GM18511 (cell line): ENCODE results near the gene SLC66A2.

Source experiments
- ATAC-seq: cut with Tn5 transposase; IDR thresholded peaks from one replicate; pipeline ENCODE4 v1.9.1; 2021; ENCODE audit warnings: mild to moderate bottlenecking, moderate library complexity; ENCODE audit not compliant: unreplicated experiment

Gene SLC66A2

DNA sequence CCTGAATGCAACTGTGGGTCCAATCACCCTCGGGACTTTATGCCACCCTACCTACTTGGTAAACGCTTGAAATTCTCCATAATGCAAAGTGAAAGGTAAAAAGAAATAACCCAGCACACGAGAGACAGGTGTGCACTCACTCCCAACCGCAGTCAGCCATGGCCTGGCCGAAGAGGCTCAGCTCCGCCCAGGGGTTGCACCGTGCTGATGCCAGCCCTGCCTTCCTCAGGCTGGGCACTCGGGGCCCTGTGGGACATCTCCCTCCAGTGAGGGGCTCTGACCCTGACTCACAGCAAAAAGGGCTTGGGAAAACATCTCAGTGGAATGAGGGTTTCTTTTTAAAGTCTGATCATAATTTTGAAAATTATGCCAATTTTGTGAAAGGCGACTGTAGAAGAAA, 13.3 kb downstream of the SLC66A2 start:
- no peak for ATAC-seq

DNA sequence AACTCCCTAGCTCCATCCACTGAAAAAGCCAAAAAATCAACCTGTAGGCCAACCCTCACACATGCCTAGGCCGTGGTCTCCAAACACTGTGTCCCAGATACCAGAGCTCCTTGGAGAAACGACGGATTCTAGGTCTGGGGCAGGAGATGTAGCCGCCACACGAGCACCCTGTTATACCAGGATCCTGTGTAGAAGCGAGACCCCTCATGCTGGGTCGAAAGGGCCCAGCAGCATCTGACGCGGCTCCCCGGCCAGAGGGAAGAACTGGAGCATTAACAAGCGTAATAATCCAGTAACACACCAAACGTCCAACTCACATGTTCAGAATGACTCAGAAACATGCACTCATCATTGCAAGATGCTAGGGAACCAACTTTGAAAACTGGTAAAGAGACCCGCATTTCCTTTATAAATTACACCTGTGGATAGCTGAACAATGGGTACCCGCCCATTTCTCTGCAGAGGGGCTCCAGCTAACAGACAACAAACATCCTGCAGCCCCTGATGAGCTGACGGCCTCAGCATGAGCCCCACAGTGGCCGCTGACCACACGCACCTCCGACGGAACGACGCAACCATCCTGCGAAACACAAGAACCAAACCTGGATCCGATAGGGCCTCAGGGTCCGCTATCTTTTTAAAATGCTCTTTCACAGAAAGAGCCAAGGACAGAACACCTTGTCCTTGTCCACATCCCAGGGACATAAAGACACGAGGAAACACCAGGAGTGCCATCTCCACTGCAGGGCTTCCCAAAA, 14.2 kb downstream of the SLC66A2 start:
- ATAC-seq: no peak

DNA sequence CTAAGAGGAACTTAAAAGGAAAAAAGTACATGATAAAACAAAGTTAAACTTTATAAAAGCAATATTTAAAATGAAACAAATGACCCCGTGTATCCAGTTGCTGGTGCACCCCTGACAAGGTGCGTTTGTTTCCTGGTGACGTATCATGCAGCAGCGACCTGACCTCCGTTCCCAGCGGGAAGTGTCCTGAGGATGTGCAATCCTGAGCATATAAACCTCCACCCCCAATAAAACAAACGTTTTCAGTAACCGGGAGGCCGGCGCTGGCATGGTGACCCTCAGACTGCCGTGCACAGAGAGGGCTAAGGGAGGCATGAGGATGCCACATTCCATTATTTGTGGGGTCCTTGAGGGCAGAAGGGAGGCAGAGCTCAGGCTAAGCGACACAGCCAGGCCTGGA, 14.8 kb downstream of the SLC66A2 start:
- no peak for ATAC-seq

DNA sequence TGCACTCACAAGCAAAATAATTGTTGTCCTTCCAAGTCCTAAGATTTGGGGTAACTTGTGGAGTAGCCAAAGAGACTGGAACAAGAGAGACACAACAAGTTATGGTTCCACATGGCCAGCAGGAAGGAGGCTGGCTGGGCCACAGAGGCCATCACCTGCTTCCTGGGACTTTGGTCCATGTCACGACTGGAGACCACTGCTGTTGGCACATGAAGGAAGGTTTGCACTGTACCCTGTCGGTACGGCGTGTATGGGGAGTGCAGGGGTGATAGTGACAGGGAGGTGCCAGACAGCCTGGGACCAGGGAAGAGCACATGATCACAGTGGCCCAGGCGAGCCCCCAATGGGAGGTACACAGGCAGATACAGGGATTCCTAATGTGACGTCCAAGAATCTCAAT, 15.5 kb downstream of the SLC66A2 start:
- no peak for ATAC-seq

DNA sequence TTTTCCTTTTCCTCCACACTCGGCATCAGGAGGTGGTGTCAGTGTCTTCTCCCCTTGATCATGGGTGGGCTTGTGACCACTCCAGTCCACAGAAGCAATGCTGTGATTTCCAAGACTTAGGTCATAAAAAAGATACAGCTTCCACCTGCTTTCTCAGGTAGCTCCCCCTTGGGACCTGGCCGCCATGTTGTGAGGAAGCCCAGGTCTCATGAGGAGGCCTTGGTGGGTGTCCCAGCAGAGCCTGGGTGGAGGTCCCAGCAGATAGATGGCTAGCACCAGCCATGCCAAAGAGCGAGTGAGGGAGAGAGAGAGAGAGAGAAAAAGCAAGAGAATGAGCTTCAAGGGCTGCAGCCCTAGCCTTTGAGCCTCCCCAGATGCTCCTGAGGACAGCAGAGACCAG, 16.0 kb downstream of the SLC66A2 start:
- no peak for ATAC-seq

DNA sequence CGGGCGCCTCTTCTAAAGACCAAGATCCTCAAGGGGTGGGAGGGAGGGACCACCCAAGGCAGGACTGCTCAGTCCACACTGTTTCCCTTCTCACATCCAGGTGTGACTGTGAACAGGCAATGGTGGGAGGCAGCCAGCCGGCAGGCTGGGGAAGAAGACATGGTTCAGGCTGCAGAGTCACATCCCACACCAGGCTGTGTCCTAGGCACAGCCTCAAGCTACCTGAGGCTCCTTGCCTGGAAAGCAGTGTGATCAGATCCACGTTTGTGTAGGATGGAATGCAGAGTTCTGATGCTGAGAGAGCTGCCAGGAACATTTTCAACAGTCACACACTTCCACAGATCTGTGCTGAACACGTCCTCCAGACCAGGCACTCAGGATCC, 16.4 kb downstream of the SLC66A2 start:
- ATAC-seq: no peak

DNA sequence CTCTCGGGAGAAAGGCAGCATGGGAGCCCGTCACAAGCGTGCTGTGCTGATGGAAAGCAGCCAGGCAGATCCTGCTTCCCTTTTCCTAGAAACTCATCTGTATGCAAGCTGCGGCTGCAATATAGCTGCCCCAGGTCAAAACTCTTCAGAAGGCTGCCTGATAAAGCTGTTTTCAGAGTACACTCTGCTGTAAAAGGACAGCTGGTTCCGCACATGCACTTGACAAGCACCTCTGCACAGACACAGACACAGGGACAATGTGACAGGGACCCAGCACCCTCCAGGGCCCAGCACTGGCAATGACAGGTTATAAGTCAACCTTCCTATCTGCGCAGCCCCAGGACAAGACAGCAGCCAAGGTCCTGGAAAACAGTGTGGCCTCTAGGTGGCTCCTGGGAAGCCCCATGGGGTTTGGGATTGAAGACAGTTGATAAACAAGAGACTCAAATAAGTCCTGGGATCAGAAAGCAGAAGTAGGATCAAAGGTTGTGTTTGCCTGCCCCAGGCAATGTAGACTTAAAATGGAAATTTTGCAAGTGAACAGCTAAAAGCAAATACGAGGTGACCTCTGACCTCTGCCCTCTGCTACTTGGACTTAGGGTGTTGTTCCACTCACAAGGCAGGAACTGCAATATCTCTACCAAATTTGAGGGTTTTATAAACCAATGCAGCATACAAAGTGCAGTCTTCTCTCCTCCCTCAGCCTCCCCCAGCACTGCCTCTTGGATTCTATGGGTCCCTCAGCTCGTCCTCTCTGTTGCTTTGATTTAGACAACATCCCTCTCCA, 16.9 kb downstream of the SLC66A2 start:
- no peak for ATAC-seq

DNA sequence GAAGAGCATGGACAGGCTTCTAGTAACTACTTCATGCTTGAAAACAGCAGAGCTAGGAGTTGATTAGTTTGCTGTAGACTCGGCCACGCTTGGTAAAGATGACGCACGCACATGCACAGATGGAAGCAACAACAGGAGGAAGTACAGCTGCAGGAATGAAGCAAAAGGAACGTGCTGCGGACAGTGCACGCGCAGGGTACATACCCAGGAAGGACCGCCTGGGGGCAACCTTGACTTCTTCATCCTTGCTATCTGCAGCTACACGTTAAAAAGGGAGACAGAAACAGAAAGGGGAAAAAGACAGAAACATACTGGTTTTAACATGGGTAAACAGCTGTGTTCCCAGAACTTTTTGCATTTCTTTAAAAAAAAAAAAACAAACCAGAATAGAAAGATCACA, 17.7 kb downstream of the SLC66A2 start:
- no peak for ATAC-seq

DNA sequence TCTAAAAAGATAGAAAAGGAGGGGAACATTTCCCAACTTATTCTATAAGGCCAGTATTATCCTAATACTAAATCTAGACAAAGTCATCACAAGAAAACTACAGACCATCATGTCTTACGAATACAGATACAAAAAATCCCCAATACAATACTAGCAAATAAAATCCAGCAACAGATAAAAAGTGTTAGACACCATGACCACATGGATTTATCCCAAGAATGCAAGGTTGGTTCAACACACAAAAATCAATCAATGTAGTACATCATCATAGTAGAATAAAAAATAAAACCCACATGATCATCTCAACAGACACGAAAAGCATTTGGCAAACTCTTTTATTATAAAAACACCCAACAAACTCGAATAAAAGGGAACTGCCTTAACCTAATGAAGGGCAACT, 18.5 kb downstream of the SLC66A2 start:
- no peak for ATAC-seq

DNA sequence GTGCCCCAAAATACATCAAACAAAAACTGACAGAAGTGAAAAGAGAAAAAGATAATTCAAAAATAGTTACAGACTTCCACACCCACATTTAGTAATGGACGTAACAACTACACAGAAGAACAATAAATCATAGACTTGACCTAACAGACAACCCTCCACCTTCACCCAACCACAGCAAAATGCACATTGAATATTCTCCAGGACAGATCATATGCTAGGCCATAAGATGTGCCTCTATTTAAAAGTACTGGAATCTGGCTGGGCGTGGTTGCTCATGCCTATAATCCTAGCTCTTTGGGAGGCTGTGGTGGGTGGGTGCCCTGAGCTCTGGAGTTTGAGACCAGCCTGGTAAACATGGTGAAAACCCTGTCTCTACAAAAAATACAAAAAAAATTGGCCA, 20.0 kb downstream of the SLC66A2 start:
- ATAC-seq: no peak

DNA sequence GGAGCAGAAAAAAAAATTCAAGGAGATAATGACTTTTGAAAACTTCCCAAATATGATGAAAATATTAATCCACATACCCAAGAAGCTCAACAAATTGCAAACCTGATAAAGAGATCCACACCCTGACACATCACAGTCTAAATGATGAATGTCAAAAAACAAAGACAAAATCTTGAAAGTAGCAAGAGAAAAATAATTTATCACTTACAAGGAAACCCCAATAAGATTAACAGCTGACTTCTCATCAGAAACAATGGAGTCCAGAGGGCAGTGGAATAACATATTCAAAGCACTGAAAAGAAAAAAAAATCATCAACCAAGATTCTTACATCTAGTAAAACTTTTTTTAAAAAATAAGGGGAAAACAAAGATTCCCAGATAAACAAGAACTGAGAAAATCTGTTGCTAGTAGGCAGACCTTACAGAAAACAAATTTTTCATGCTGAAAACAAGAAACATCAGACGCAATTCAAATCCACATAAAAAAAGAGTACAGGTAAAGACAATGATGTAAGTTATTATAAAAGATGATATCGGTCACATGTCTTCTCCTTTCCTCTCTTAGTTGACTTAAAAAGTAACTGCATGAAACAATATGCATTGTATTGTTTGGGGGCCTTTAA, 21.3 kb downstream of the SLC66A2 start:
- ATAC-seq: no peak

DNA sequence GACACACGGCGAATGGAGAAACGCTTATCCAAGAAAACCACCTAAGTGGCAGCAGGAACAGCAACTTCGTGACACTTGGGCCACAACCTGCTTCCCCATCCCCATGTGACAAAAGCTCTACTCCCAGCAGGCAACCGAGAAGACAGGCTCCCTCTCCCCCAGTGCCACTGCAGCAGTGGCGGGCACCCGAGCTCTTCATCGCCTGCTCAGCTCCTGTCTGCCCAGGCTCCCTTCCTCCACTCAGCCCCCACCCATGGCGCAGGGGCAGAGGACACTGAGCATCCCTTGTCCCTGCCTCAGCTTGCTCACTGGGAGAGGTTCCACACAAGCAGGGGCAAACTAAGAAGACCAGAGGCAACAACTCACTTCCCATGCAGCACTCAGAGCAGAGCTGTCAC, 22.9 kb downstream of the SLC66A2 start:
- no peak for ATAC-seq

DNA sequence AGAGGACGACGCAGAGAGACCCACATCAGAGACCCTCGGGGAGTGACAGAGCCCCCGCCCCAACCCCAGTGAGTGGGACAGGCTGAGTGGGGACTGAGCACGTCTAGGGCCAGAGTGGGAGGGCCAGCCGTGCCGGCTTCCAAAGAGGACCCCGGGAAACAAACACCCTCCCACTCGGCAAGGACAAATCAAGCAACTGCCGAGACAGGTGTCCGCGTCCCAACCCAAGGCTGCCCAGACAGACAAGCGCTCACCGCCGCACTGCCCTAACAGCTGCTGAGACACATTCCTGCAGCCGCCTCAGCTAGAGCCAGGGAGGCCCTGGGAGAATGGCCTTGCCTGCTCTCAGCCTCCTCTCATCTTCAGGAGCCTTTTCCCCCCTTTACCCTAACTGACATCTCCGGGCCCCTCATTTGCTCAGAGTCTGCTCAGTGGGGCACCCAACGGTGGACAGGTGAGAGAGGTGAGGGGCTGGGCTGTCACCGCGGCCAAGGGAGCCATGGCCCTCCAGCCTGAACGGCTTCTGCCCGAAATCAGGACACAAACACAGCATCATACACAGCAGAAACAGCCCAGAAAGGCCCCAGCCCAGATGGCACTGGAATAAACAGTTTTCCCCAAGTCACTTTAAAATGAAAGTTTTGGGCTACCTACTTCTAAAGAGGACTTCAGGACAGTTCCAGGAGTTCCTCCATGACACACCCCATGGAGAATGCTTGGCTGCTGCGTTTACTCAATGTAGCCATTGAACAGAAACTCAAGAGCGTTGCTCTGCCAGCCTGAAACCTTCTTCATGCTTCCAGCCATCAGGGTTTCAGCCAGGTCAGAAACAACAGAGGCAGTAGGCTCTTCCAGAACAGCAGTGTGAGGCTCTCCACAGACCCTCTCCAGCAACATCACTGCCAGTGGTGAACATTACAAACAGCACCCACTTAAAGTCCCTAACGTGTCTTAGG, 23.6 kb downstream of the SLC66A2 start:
- ATAC-seq: no peak

DNA sequence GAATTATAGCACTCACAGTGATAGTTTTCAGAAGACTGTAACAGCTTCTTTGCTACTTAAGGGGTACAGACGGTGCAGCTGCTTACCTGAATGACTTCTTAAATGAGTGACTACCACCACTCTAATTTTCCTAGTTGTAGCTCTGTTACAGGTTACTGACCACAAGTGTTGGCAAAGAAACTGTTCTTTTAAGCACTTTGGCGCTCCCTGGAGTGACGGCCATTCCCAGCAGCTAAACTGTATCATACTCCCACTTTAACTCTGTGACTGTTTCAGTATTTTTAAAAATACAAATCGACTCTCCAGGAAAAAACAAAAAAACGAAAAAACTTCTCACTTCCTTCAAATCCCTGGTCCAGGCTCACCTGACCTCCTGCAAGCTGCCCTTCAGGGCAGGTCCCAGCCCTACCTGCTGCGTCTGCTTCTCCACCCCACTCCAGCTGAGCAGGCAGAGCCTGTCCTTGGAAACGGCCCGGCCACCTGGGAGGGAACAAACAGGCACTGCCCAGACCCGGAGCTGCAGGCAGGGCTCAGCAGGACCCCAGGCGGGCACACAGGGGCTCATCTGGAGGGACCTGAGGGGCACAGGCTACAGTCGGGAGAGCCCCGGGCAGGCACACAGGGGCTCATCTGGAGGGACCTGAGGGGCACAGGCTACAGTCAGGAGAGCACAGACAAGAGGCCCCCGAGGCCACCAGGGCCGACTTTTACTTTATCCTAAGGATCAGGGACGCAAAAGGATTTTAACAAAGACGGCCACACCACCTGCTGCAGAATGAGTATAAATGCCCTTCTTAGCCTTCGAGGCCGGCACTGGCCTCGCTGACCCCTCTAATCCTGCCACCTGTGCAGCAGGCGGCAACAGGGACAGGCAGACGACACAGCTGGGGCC, 24.5 kb downstream of the SLC66A2 start:
- ATAC-seq: no peak

DNA sequence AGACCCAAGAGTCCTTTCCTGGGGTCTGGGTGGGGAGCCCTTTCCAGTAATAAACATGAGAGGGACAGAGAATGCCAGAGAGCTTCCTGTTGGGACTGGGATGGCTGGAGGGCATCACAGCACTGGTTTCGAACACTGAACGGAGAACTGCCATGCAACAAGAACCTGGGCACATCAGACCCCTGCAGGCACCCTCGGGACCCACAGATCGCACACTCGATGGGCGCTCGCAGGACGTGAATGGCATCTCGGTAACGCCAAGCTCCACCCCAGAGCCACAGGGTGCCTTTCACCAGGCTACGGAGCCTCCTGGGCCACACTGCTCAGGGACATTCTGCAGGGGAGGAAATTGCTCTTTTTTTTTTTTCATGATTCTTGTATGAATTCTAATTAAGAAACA, 25.1 kb downstream of the SLC66A2 start:
- ATAC-seq: no peak

DNA sequence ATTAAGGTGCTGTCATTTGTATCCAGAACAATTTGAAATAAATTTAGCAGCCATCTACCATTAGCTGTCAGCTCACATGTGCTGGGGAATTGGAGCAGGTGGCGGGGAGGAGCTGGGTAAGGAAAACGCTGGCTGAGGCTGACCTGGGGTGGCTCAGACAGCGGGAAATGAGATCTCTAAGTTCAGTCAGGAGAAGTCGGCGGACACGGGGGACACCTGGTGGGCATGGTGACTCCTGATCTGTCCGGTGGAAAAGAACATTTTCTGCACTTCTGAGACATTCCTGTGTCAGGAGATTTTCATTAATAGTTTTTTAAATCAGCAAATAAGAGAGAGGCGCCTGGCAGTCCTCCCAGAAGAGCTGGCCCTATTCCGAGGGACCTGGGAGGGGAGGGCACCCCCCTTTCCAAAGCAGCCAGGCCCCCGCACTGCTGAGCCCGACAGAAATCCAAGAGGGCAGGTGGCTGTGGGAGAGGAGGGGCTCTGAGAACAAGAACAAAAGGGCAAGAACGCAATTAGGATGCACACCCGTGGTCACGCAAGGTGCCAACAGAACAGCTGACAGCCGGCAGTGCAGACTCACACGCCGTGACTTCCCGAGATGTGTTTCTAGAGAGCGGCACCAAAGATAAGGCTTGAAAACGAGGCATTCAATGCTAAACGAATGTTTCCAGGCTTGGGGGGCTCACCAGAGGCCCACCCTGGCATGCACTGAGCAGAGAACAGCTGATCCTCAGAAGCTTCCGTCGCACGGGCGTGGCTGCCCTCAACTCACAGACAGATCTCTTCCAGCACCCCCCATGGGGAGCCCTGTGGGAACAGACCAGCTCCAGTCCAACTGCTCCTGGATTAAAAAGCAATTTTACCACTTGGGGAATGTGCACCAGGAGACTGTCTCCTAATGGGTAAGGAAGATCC, 26.4 kb downstream of the SLC66A2 start:
- no peak for ATAC-seq

DNA sequence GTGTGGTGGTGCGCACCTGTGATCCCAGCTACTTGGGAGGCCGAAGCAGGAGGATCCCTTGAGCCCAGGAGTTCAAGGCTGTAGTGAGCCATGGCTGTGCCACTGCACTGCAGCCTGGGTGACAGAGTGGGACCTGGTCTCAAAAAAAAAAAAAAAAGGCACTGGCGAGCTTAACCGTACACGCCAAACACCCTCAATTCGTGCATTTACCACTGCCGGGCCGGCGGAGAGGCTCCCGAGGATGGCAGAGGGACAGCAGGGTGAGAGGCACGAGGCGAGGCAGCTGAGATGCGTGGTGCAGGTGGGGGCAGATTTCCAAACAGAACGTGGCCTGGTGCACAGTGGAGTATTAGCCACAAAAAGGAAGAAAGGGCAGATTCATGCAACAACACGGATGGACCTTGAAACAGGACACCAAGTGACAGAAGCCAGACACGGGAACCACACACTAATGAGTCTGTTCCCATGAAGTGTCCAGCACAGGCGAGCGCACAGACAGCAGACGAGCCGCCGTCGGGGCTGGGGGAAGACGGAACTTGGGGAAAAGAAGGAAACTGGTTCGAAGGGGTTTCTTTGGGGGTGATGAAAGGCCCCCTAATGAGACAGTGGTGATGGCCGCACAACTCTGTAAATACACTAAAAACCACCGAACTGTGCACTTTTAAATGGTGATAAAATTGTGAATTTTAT, 27.4 kb downstream of the SLC66A2 start:
- ATAC-seq: no peak

DNA sequence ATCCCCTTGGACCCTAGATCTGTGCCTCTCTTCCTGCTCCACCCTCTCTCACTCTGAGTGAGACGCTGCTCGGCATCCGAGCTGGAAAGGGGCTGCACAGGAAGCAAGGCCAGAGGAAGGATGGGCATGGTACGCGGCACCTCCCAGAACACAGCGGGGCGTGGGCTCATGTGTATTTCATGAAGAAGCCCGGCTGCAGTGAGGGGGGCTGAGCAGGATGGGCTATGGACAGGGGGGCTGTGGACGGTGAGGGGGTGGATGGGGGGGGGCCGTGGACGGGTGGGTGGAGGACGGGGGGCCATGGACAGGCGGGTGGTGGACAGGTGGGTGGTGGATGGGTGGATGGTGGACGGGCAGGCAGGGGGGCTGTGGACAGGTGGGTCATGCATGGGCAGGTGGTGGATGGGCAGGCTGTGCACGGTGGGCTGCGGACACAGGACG, 28.5 kb downstream of the SLC66A2 start:
- ATAC-seq: no peak
